SK-N-SH (cell line): Measurements from ENCODE around the gene SLIT2. TPM values are rescaled to one million over a fixed set of nuclear protein-coding genes. Genes with fewer than 3 reads are reported as not detected.

Experiments used
- CTCF ChIA-PET: fragments of 300-600, 350-600 bp; formaldehyde crosslinking; extraction: SDS; loops from one replicate; lab custom pipeline; 2021; lab: Yijun Ruan, JAX
- POLR2A ChIA-PET: fragments of 350-600 bp; sonication (Branson Sonifier 250); formaldehyde crosslinking; extraction: SDS; loops from one replicate; lab custom pipeline; 2020; ENCODE audit warnings: antibody characterized with exemption, inconsistent platforms; lab: Yijun Ruan, JAX
- DNase-seq: peaks from one replicate; pipeline ENCODE4 v3.0.0; 2012
- H2AFZ ChIP-seq: fragments of 200-600 bp; sonication (generic); 2 replicates; pipeline ENCODE4 v1.8.1; 2016; ENCODE audit warnings: antibody characterized with exemption, mild to moderate bottlenecking, low read depth
- H3F3A ChIP-seq: fragments of 200-600 bp; sonication (generic); replicated peaks from 2 replicates; pipeline ENCODE3; 2016; ENCODE audit warnings: antibody characterized with exemption, mild to moderate bottlenecking; ENCODE audit not compliant: insufficient read depth
- H3K27ac ChIP-seq, 2 experiments: fragments of 200-500 bp in 1 of 2; fragments of 200-600 bp in 1 of 2; sonication (Bioruptor generic) in 1 of 2; sonication (generic), shearing (Covaris generic) in 1 of 2; 2 replicates each; pipeline versions ENCODE4 v1.5.1 to v1.6.1; 2014 to 2016; ENCODE audit warnings: low read depth in 2 of 2, inconsistent platforms in 1 of 2, low read length in 1 of 2, mild to moderate bottlenecking in 1 of 2, mixed read lengths in 1 of 2
- H3K27me3 ChIP-seq: fragments of 200-600 bp; sonication (generic), shearing (Covaris generic); 2 replicates; pipeline ENCODE4 v1.6.1; 2016; ENCODE audit warnings: mixed run types; ENCODE audit not compliant: insufficient read depth
- H3K36me3 ChIP-seq, 2 experiments: fragments of 200-500 bp in 1 of 2; fragments of 200-600 bp in 1 of 2; sonication (Bioruptor generic) in 1 of 2; sonication (generic) in 1 of 2; replicated peaks in 1 of 2; 2 replicates each; pipeline versions ENCODE3 to v1.5.1; 2014 to 2016; ENCODE audit warnings: low read length in 1 of 2, mild to moderate bottlenecking in 1 of 2; ENCODE audit not compliant: insufficient read depth in 2 of 2, control insufficient read depth in 1 of 2
- H3K4me1 ChIP-seq, 2 experiments: fragments of 200-500 bp in 1 of 2; fragments of 200-600 bp in 1 of 2; sonication (Bioruptor generic) in 1 of 2; sonication (generic), shearing (Covaris generic) in 1 of 2; 2 replicates each; pipeline versions ENCODE4 v1.5.1 to v1.6.1; 2014 to 2016; ENCODE audit warnings: low read depth in 1 of 2, low read length in 1 of 2, mixed run types in 1 of 2; ENCODE audit not compliant: insufficient read depth in 2 of 2, control insufficient read depth in 1 of 2
- H3K4me2 ChIP-seq: fragments of 200-600 bp; sonication (generic), shearing (Covaris generic); 2 replicates; pipeline ENCODE4 v1.6.1; 2017; ENCODE audit warnings: mixed run types
- H3K4me3 ChIP-seq, 2 experiments: fragments of 200-500 bp in 1 of 2; fragments of 200-600 bp in 1 of 2; sonication (Bioruptor generic) in 1 of 2; sonication (generic), shearing (Covaris generic) in 1 of 2; 2 replicates each; pipeline versions ENCODE4 v1.5.1 to v1.8.1; 2014 to 2016; ENCODE audit warnings: low read depth in 2 of 2, inconsistent platforms in 1 of 2, low read length in 1 of 2, mild to moderate bottlenecking in 1 of 2, mixed read lengths in 1 of 2, moderate library complexity in 1 of 2
- H3K79me2 ChIP-seq: fragments of 200-600 bp; sonication (generic); 2 replicates; pipeline ENCODE4 v1.8.1; 2017; ENCODE audit warnings: mild to moderate bottlenecking; ENCODE audit not compliant: insufficient read depth
- H3K9ac ChIP-seq: fragments of 200-600 bp; sonication (generic); 2 replicates; pipeline ENCODE4 v1.6.1; 2017; ENCODE audit warnings: mixed run types
- H3K9me2 ChIP-seq: fragments of 200-600 bp; sonication (generic); 2 replicates; pipeline ENCODE4 v1.6.1; 2017; ENCODE audit warnings: mixed run types
- H3K9me3 ChIP-seq: fragments of 200-600 bp; sonication (generic); 2 replicates; pipeline ENCODE4 v1.6.1; 2017; ENCODE audit warnings: mixed run types, mild to moderate bottlenecking, moderate library complexity
- H4K20me1 ChIP-seq: fragments of 200-600 bp; sonication (generic); 2 replicates; pipeline ENCODE4 v1.6.1; 2017; ENCODE audit warnings: mild to moderate bottlenecking, mixed run types; ENCODE audit not compliant: insufficient read depth
- CHD2 ChIP-seq: fragments of 150-350 bp; IDR thresholded peaks from 2 replicates; pipeline ENCODE4 v1.6.1; 2018; ENCODE audit warnings: low read length; ENCODE audit not compliant: partially characterized antibody
- EZH2phosphoT487 ChIP-seq: fragments of 200-600 bp; sonication (generic); IDR thresholded peaks from 2 replicates; pipeline ENCODE4 v1.6.1; 2017; ENCODE audit warnings: low read depth, mixed run types, mild to moderate bottlenecking, antibody characterized with exemption, moderate library complexity, borderline replicate concordance
- GABPA ChIP-seq: IDR thresholded peaks from 2 replicates; pipeline ENCODE4 v1.4.0; 2012; ENCODE audit warnings: low read depth, mild to moderate bottlenecking
- GATA2 ChIP-seq: sonication (generic); formaldehyde crosslinking; IDR thresholded peaks from 2 replicates; pipeline ENCODE4 v1.5.0; 2020; ENCODE audit warnings: mild to moderate bottlenecking, missing genetic modification reagents
- JUND ChIP-seq: IDR thresholded peaks from 2 replicates; pipeline ENCODE4 v1.4.0; 2012
- MEF2A ChIP-seq: IDR thresholded peaks from 2 replicates; pipeline ENCODE4 v1.4.0; 2012; ENCODE audit warnings: low read depth, borderline replicate concordance
- NFIC ChIP-seq: IDR thresholded peaks from 2 replicates; pipeline ENCODE4 v1.4.0; 2012; ENCODE audit warnings: borderline replicate concordance
- POLR2AphosphoS5 ChIP-seq: IDR thresholded peaks from 2 replicates; pipeline ENCODE4 v1.6.1; 2012; ENCODE audit warnings: low read depth, low read length
- RAD21 ChIP-seq: IDR thresholded peaks from 2 replicates; pipeline ENCODE4 v1.6.1; 2012; ENCODE audit warnings: mild to moderate bottlenecking, low read length
- REST ChIP-seq: IDR thresholded peaks from 2 replicates; pipeline ENCODE4 v1.6.1; 2012; ENCODE audit warnings: mild to moderate bottlenecking, low read depth, low read length, moderate library complexity
- RXRA ChIP-seq: IDR thresholded peaks from 2 replicates; pipeline ENCODE4 v1.4.0; 2012; ENCODE audit warnings: low read depth, mild to moderate bottlenecking, borderline replicate concordance
- SIN3A ChIP-seq: IDR thresholded peaks from 2 replicates; pipeline ENCODE4 v1.6.1; 2012; ENCODE audit warnings: low read depth, mild to moderate bottlenecking, low read length, moderate library complexity, borderline replicate concordance
- SMC3 ChIP-seq: IDR thresholded peaks from 2 replicates; pipeline ENCODE4 v1.6.1; 2012; ENCODE audit warnings: low read depth, low read length, improper control_type of control experiment
- TCF12 ChIP-seq: IDR thresholded peaks from 2 replicates; pipeline ENCODE4 v1.4.0; 2012
- TEAD4 ChIP-seq: IDR thresholded peaks from 2 replicates; pipeline ENCODE4 v1.4.0; 2012; ENCODE audit warnings: mild to moderate bottlenecking, borderline replicate concordance; ENCODE audit not compliant: insufficient read depth
- YY1 ChIP-seq: IDR thresholded peaks from 2 replicates; pipeline ENCODE4 v1.4.0; 2012; ENCODE audit warnings: low read depth, mild to moderate bottlenecking
- ZBTB33 ChIP-seq: IDR thresholded peaks from 2 replicates; pipeline ENCODE4 v1.4.0; 2012; ENCODE audit warnings: low read depth, borderline replicate concordance
- WGBS: methylation state at CpG from one replicate; pipeline ENCODE4 v1.1.6; 2017; ENCODE audit warnings: low lambda C conversion rate; 5-methylcytosine and 5-hydroxymethylcytosine counted together
- polyA plus RNA-seq, 3 experiments: library from polyadenylated mRNA; depleted of rRNA; stranded (reverse); fragments of >200 nt; gene quantifications; 2 replicates each; pipeline ENCODE4 v1.2.3, GENCODE V29; 2012

SLIT2 gene
- polyA plus RNA-seq, 1 of the 3 experiments (the other 2 are of a cell fraction): 68.7 TPM

- no peaks in the 10 kb centered on the region for H3F3A ChIP-seq
- H3K9me3 ChIP-seq: no peaks in the 10 kb centered on the region
- H3K79me2 ChIP-seq: peaks cover 87% of the 10 kb centered on the region
- H3K36me3 ChIP-seq: peaks cover 13 to 30% of the 10 kb centered on the region in 2 experiments
- H3K4me1 ChIP-seq: peaks cover 0 to 7% of the 10 kb centered on the region in 2 experiments; a peak in 3 of 4 replicates
- H3K27ac ChIP-seq: no peak overlapping the region
- no peak overlapping the region for H2AFZ ChIP-seq
- TF ChIP-seq NFIC: no peak
- no peak for TF ChIP-seq CHD2
- no peak for TF ChIP-seq SIN3A
- ChIA-PET POLR2A (no interaction called here), CTCF (interaction anchor here (0.6 to 1.1 kb wide), 2 partner anchors 144 to 1191 kb away, joined by 3 read pairs; no protein-coding TSS in a partner anchor)
- H3K27me3 ChIP-seq: no peaks in the 10 kb centered on the region
- peaks cover 9% of the 10 kb centered on the region; the same call in 1 of the 2 replicates for H4K20me1 ChIP-seq
- no peaks in the 10 kb centered on the region for H3K9me2 ChIP-seq
- 93% methylated on average over 3 of the region's 3 CpGs for WGBS
- H3K9ac ChIP-seq: no peak overlapping the region
- no peak overlapping the region for H3K4me3 ChIP-seq
- no peak overlapping the region for H3K4me2 ChIP-seq
- no peak for DNase-seq
These were observed 26.5 kb downstream of the SLIT2 start for GRCh38 chr4:20278195-20278594.

- Histone ChIP-seq H2AFZ (no peak overlapping the region), H3K4me3 (no peak overlapping the region), H3K36me3 (peaks cover 10 to 19% of the 10 kb centered on the region in 2 experiments), H3K4me1 (peaks cover 0 to 11% of the 10 kb centered on the region in 2 experiments; a peak in 2 of 4 replicates), H3K9ac (no peak overlapping the region), H3K79me2 (peaks cover 83% of the 10 kb centered on the region), H3K4me2 (no peak overlapping the region), H3K9me2 (no peaks in the 10 kb centered on the region), H3K27ac (no peak overlapping the region), H3K9me3 (no peaks in the 10 kb centered on the region), H4K20me1 (no peaks in the 10 kb centered on the region), H3K27me3 (no peaks in the 10 kb centered on the region), H3F3A (no peaks in the 10 kb centered on the region)
- TF ChIP-seq TCF12 (peak; percentile 51; the same call in 1 of the 2 replicates), EZH2phosphoT487 (no peak)
- ChIA-PET CTCF (no interaction called here), POLR2A (no interaction called here)
- 84% methylated on average over 1 of the region's 1 CpG for WGBS
- DNase-seq: no peak
These were observed 27.7 kb downstream of the SLIT2 start for GRCh38 chr4:20279381-20279780.

- DNase-seq: no peak
- H3K9me3 ChIP-seq: no peaks in the 10 kb centered on the region
- CTCF ChIA-PET: no interaction called here
- H3F3A ChIP-seq: no peaks in the 10 kb centered on the region
- H3K27me3 ChIP-seq: no peaks in the 10 kb centered on the region
- peaks cover 0 to 15% of the 10 kb centered on the region in 2 experiments; a peak in 2 of 4 replicates for H3K4me1 ChIP-seq
- no peak overlapping the region for H3K4me3 ChIP-seq
- no peak overlapping the region for H2AFZ ChIP-seq
- peaks cover 76% of the 10 kb centered on the region for H3K79me2 ChIP-seq
- H3K36me3 ChIP-seq: peaks cover 10 to 14% of the 10 kb centered on the region in 2 experiments
- POLR2A ChIA-PET: no interaction called here
- 70% methylated on average over 2 of the region's 2 CpGs for WGBS
- H3K4me2 ChIP-seq: no peak overlapping the region
- no peak for TF ChIP-seq SMC3
- TF ChIP-seq GABPA: no peak
- no peak for TF ChIP-seq YY1
- no peak for TF ChIP-seq GATA2 (CRISPR knock-in tag)
- TF ChIP-seq POLR2AphosphoS5: no peak
- TF ChIP-seq JUND: no peak
- no peak for TF ChIP-seq RXRA
- no peak for TF ChIP-seq RAD21
- no peak for TF ChIP-seq NFIC
- no peak for TF ChIP-seq ZBTB33
- no peak for TF ChIP-seq TEAD4
- TF ChIP-seq MEF2A: no peak
- no peak for TF ChIP-seq REST
- no peak overlapping the region for H3K27ac ChIP-seq
- H3K9me2 ChIP-seq: no peaks in the 10 kb centered on the region
- no peaks in the 10 kb centered on the region for H4K20me1 ChIP-seq
- no peak overlapping the region for H3K9ac ChIP-seq
These were observed 29.7 kb downstream of the SLIT2 start for GRCh38 chr4:20281453-20281852.
